ENCODE results near the gene NIP7.

Gene NIP7

DNA sequence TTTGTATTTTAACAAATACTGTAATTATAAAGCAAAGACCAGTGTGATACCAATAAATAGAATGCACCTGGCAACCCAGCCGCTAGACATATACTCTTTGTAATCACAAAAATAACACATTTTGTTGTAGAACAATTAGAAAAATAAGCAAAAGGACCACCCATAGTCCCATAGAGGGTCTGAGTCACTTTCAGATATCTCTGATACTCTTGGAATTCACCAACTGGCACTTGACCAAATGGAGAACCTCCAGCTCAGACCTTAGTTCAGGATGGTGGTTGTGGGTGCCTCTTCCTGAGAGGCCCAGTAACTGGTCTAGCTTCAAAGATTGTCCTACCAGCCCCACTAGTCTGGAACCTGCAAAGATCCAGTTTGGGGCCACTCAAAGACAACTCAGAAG lies 47.0 kb downstream of the NIP7 start:
- H3K36me3 Mint-ChIP-seq (ENCODE audit: insufficient read depth), result peaks cover 24% of the 10 kb centered on the region
- ATAC-seq (replicated peaks; ENCODE audit: extremely low read depth, poor library complexity, severe bottlenecking) (no peak), DNase-seq (ENCODE audit: low spot score in 2 of 2) (no peak)
- peak overlapping the region; percentile 87 for H3K27ac Mint-ChIP-seq (ENCODE audit: low read depth)
- H3K4me3 Mint-ChIP-seq, result peak overlapping the region; percentile 92
- H3K4me1 Mint-ChIP-seq, result peaks cover 33% of the 10 kb centered on the region
- no peaks in the 10 kb centered on the region for H3K27me3 Mint-ChIP-seq
- H3K9me3 Mint-ChIP-seq, result no peaks in the 10 kb centered on the region

Measured in central memory CD8-positive, alpha-beta T cell (primary cell).